PC-3 (cell line): ENCODE results near the gene RFC1. TPM values are rescaled to one million over a fixed set of nuclear protein-coding genes. Genes with fewer than 3 reads are reported as not detected.
"Not testable (repeated sequence)": the region's sequence is repeated elsewhere in the genome, so short reads cannot be mapped to it uniquely, and the experiment has no call there.

Experiments used
- ATAC-seq: fragments of 200-7000 bp; cut with Tn5 transposase; 2 replicates; pipeline ENCODE4 v1.9.1; 2020; ENCODE audit warnings: mild to moderate bottlenecking, moderate library complexity
- BruUV-seq: library from RNA; stranded (reverse); fragments of 400-500 nt; replicated peaks from 2 replicates; lab custom pipeline; 2021; lab: Mats Ljungman, UMichigan
- CTCF ChIA-PET: fragments of 300-600 bp; sonication (Branson Sonifier 250); formaldehyde crosslinking; loops from one replicate; lab custom pipeline; 2022; ENCODE audit warnings: antibody characterized with exemption; lab: Charles Lee
- POLR2A ChIA-PET: fragments of 300-600 bp; sonication (Branson Sonifier 250); formaldehyde crosslinking; loops from one replicate; lab custom pipeline; 2022; ENCODE audit warnings: antibody characterized with exemption; ENCODE audit not compliant: unreplicated experiment; lab: Charles Lee
- DNase-seq: peaks from one replicate; pipeline ENCODE4 v3.0.0-alpha.2; 2015
- H2AFZ ChIP-seq: fragments of 300-600 bp; sonication (generic); 2 replicates; pipeline ENCODE4 v1.6.0; 2016; ENCODE audit warnings: antibody characterized with exemption, low read length
- H3F3A ChIP-seq: fragments of 300-600 bp; sonication (generic); one replicate; pipeline ENCODE4 v1.6.0; 2017; ENCODE audit warnings: antibody characterized with exemption, low read length, control low read depth, mild to moderate bottlenecking; ENCODE audit not compliant: unreplicated experiment
- H3K27ac ChIP-seq: fragments of 300-600 bp; sonication (generic); 2 replicates; pipeline ENCODE4 v1.5.1; 2016; ENCODE audit warnings: mild to moderate bottlenecking, low read length
- H3K27me3 ChIP-seq: fragments of 300-600 bp; sonication (generic); 2 replicates; pipeline ENCODE4 v1.6.1; 2016; ENCODE audit warnings: low read length, mixed read lengths
- H3K36me3 ChIP-seq: fragments of 300-600 bp; sonication (generic); 2 replicates; pipeline ENCODE4 v1.6.1; 2016; ENCODE audit warnings: low read depth, mixed run types, low read length, mixed read lengths
- H3K4me1 ChIP-seq: fragments of 300-600 bp; sonication (generic); 2 replicates; pipeline ENCODE4 v1.5.1; 2016; ENCODE audit warnings: low read length; ENCODE audit not compliant: insufficient read depth
- H3K4me2 ChIP-seq: fragments of 300-600 bp; sonication (generic); 2 replicates; pipeline ENCODE4 v1.6.0; 2016; ENCODE audit warnings: low read length
- H3K4me3 ChIP-seq: fragments of 300-600 bp; sonication (generic); 2 replicates; pipeline ENCODE4 v1.5.1; 2016; ENCODE audit warnings: mild to moderate bottlenecking, low read length, mixed read lengths
- H3K79me2 ChIP-seq: fragments of 300-600 bp; sonication (generic); 2 replicates; pipeline ENCODE4 v1.6.1; 2017; ENCODE audit warnings: low read length, mixed read lengths
- H3K9ac ChIP-seq: fragments of 300-600 bp; sonication (generic); 2 replicates; pipeline ENCODE4 v1.6.0; 2016; ENCODE audit warnings: mild to moderate bottlenecking, low read length
- H3K9me2 ChIP-seq: fragments of 300-600 bp; sonication (generic); replicated peaks from 2 replicates; pipeline ENCODE4 v1.6.1; 2016; ENCODE audit warnings: mixed run types, low read length, mixed read lengths
- H3K9me3 ChIP-seq: fragments of 300-600 bp; sonication (generic); 2 replicates; pipeline ENCODE4 v1.6.1; 2016; ENCODE audit warnings: low read length, mixed read lengths
- H4K20me1 ChIP-seq: fragments of 300-600 bp; sonication (generic); 2 replicates; pipeline ENCODE4 v1.6.1; 2016; ENCODE audit warnings: low read length, mixed read lengths
- CTCF ChIP-seq: fragments of 300-600 bp; sonication (generic); conservative IDR thresholded peaks from 2 replicates; pipeline ENCODE4 v1.5.1; 2017; ENCODE audit warnings: antibody characterized with exemption, low read depth, mild to moderate bottlenecking, low read length
- EZH2 ChIP-seq: fragments of 300-600 bp; sonication (generic); IDR thresholded peaks from one replicate; pipeline ENCODE4 v1.6.1; 2017; ENCODE audit warnings: antibody characterized with exemption, mild to moderate bottlenecking, low read length; ENCODE audit not compliant: unreplicated experiment
- EZH2phosphoT487 ChIP-seq: fragments of 300-600 bp; sonication (generic); IDR thresholded peaks from 2 replicates; pipeline ENCODE4 v1.6.1; 2018; ENCODE audit warnings: mild to moderate bottlenecking, antibody characterized with exemption, low read length, borderline replicate concordance
- intact Hi-C: fragments of 100-400 bp; cut with micrococcal nuclease; formaldehyde crosslinking; loops from 2 replicates; pipeline ENCODE4 v1.9.0; 2023
- total RNA-seq: library from RNA; depleted of rRNA; stranded (reverse); fragments of >200 nt; gene quantifications from 2 replicates; pipeline ENCODE4 v1.2.3, GENCODE V29; 2014

Gene RFC1
- total RNA-seq, 1 experiment from 2014 or later = 43.9 TPM

- Histone ChIP-seq H3F3A (no peaks in the 10 kb centered on the region), H3K4me2 (no peak overlapping the region), H2AFZ (no peak overlapping the region), H3K27ac (no peak overlapping the region), H3K4me1 (no peaks in the 10 kb centered on the region), H3K9me3 (no peaks in the 10 kb centered on the region), H3K9me2 (no peaks in the 10 kb centered on the region), H3K4me3 (no peak overlapping the region), H3K79me2 (no peaks in the 10 kb centered on the region), H3K27me3 (no peaks in the 10 kb centered on the region), H3K36me3 (no peaks in the 10 kb centered on the region), H4K20me1 (no peaks in the 10 kb centered on the region), H3K9ac (no peak overlapping the region)
- TF ChIP-seq CTCF = peak; percentile 31; the same call in 1 of the 2 replicates
- TF ChIP-seq EZH2 = no peak
- TF ChIP-seq EZH2phosphoT487 = no peak
- peak; percentile 5 for DNase-seq
- ChIA-PET CTCF (interaction anchor here (0.5 to 0.6 kb wide), 2 partner anchors 254 to 396 kb away, joined by 5 read pairs; no protein-coding TSS in a partner anchor), POLR2A (interaction anchor here (0.7 kb wide), 1 partner anchor 120 kb away, joined by 3 read pairs; no protein-coding TSS in a partner anchor)
- no peak for ATAC-seq
- BruUV-seq = no TSS peak
- intact Hi-C loops = no loop called here
Observed at GRCh38 chr4:39410415-39410814, 44.3 kb upstream of the RFC1 start.

DNA sequence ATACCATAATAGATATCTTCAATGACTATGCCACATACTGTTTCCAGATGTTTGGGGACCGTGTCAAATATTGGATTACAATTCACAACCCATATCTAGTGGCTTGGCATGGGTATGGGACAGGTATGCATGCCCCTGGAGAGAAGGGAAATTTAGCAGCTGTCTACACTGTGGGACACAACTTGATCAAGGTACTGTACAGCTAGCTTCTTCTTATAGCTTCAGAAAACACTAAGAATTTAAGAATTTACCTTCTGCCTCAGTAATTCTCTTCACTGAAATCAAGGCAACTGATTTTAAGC lies 41.4 kb upstream of the RFC1 start:
- Histone ChIP-seq H3K4me2 (no peak overlapping the region), H2AFZ (no peak overlapping the region), H3K4me3 (no peak overlapping the region), H3K9me2 (no peaks in the 10 kb centered on the region), H3K9me3 (no peaks in the 10 kb centered on the region), H3K27me3 (no peaks in the 10 kb centered on the region), H3K36me3 (no peaks in the 10 kb centered on the region), H3K4me1 (no peaks in the 10 kb centered on the region), H3K79me2 (no peaks in the 10 kb centered on the region), H3F3A (no peaks in the 10 kb centered on the region), H4K20me1 (no peaks in the 10 kb centered on the region), H3K9ac (no peak overlapping the region), H3K27ac (no peak overlapping the region)
- intact Hi-C loops = no loop called here
- POLR2A ChIA-PET = interaction anchor here (0.6 kb wide), 1 partner anchor 52 kb away, joined by 4 read pairs; no protein-coding TSS in a partner anchor
- no TSS peak for BruUV-seq
- TF ChIP-seq CTCF = no peak
- TF ChIP-seq EZH2 = no peak
- no peak for TF ChIP-seq EZH2phosphoT487
- CTCF ChIA-PET = no interaction called here
- DNase-seq (no peak), ATAC-seq (no peak)

DNA sequence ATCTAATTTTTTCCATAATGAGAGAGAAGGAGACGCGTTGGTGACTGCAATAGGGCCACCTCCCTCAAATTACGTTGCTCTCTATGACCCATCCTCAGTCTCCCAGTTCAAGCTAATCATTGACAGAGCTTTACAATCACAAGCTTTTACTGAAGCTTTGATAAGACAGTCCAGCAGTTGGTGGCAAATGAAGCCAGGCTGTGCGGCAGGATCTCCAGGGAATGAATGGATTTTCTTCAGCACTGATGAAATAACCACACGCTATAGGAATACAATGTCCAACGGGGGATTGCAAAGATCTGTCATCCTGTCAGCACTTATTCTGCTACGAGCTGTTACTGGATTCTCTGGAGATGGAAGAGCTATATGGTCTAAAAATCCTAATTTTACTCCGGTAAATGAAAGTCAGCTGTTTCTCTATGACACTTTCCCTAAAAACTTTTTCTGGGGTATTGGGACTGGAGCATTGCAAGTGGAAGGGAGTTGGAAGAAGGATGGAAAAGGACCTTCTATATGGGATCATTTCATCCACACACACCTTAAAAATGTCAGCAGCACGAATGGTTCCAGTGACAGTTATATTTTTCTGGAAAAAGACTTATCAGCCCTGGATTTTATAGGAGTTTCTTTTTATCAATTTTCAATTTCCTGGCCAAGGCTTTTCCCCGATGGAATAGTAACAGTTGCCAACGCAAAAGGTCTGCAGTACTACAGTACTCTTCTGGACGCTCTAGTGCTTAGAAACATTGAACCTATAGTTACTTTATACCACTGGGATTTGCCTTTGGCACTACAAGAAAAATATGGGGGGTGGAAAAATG lies 40.8 kb upstream of the RFC1 start, which contains the start of gene KLB:
Gene KLB, plus strand, starts transcription at position 168 of the 821 bp plus-strand sequence. Its CDS starts 20 bp downstream, at position 188.
- no peaks in the 10 kb centered on the region for H4K20me1 ChIP-seq
- ATAC-seq (no peak), DNase-seq (no peak)
- TF ChIP-seq CTCF = no peak
- TF ChIP-seq EZH2phosphoT487 = no peak
- BruUV-seq = no TSS peak
- CTCF ChIA-PET = no interaction called here
- H3K4me2 ChIP-seq = no peak within 1 kb of the TSS
- no peaks in the 10 kb centered on the region for H3K36me3 ChIP-seq
- POLR2A ChIA-PET = no interaction called here
- intact Hi-C loops = no loop called here
- no peaks in the 10 kb centered on the region for H3K27me3 ChIP-seq
- no peak within 1 kb of the TSS for H3K27ac ChIP-seq
- no peaks in the 10 kb centered on the region for H3K4me1 ChIP-seq
- no peak within 1 kb of the TSS for H2AFZ ChIP-seq
- no peak within 1 kb of the TSS for H3K9ac ChIP-seq
- no peaks in the 10 kb centered on the region for H3K9me3 ChIP-seq
- H3F3A ChIP-seq = no peaks in the 10 kb centered on the region
- H3K79me2 ChIP-seq = no peaks in the 10 kb centered on the region
- H3K4me3 ChIP-seq = no peak within 1 kb of the TSS
- no peaks in the 10 kb centered on the region for H3K9me2 ChIP-seq

- H3K4me3 ChIP-seq, H3K27me3 ChIP-seq, DNase-seq, intact Hi-C loops, BruUV-seq, CTCF ChIA-PET, H3K79me2 ChIP-seq, H3K4me1 ChIP-seq, H3K4me2 ChIP-seq, H3K27ac ChIP-seq, H3K9me2 ChIP-seq, H3F3A ChIP-seq, ATAC-seq, H2AFZ ChIP-seq, H3K9ac ChIP-seq, H3K9me3 ChIP-seq, H3K36me3 ChIP-seq, H4K20me1 ChIP-seq: not testable (repeated sequence)
- POLR2A ChIA-PET = interaction anchor here (0.6 kb wide), 1 partner anchor 166 kb away, joined by 3 read pairs; no protein-coding TSS in a partner anchor
Observed at GRCh38 chr4:39401640-39402039, 35.5 kb upstream of the RFC1 start.
